SK-N-SH (cell line): ENCODE measurements around the gene IRF2BPL.

Experiments used
- CTCF ChIP-seq: fragments of 200-600 bp; sonication (generic); IDR thresholded peaks from 2 replicates; pipeline ENCODE4 v1.6.1; 2017; ENCODE audit warnings: antibody characterized with exemption, mild to moderate bottlenecking, moderate library complexity
- GATA2 ChIP-seq: sonication (generic); formaldehyde crosslinking; IDR thresholded peaks from 2 replicates; pipeline ENCODE4 v1.5.0; 2020; ENCODE audit warnings: mild to moderate bottlenecking, missing genetic modification reagents
- JUND ChIP-seq: IDR thresholded peaks from 2 replicates; pipeline ENCODE4 v1.4.0; 2012
- POLR2AphosphoS5 ChIP-seq: IDR thresholded peaks from 2 replicates; pipeline ENCODE4 v1.6.1; 2012; ENCODE audit warnings: low read depth, low read length
- TCF12 ChIP-seq: IDR thresholded peaks from 2 replicates; pipeline ENCODE4 v1.4.0; 2012
- TF ChIP-seq, protein P1 (sequence below): IDR thresholded peaks from 2 replicates; pipeline ENCODE4 v1.4.0; 2012; ENCODE audit warnings: low read depth

DNA sequence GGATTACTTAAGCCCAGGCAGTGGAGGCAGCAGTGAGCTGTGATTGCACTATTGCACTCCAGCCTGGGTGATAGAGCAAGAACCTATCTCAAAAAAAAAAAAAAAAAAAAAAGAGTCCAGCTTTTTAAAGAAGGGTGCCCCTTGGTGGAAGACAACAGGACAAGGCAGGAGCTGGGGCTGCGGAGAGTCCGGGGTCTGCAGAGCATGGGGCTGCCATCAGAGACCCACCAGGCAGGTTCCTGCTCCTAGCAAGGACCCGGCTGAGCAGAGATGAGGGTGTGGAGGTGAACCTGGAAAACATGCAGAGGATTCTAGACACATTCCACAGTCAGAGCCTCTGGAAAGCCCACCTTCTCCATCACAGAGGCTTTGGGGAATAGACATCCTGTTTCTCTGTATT lies 48.5 kb upstream of the IRF2BPL start:
- no peak for TF ChIP-seq CTCF
- TF ChIP-seq, protein P1, sequence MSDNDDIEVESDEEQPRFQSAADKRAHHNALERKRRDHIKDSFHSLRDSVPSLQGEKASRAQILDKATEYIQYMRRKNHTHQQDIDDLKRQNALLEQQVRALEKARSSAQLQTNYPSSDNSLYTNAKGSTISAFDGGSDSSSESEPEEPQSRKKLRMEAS: no peak
- no peak for TF ChIP-seq GATA2
- no peak for TF ChIP-seq POLR2AphosphoS5
- TF ChIP-seq JUND: no peak
- TF ChIP-seq TCF12: no peak
